ENCODE data around the gene TMPRSS6. TPM values are rescaled to one million over a fixed set of nuclear protein-coding genes. Genes with fewer than 3 reads are reported as not detected.

The TMPRSS6 gene
- total and polyA plus RNA-seq, 2 of the 8 experiments (the other 6 are each of a cell fraction or from before 2014, with no cell fraction given): 0.02 TPM; not detected in 1

- Histone ChIP-seq H3K23ac (ENCODE audit: insufficient read length) (no peak overlapping the region), H4K91ac (replicated peaks; ENCODE audit: insufficient read length, low read length) (no peak overlapping the region), H2BK5ac (ENCODE audit: low read depth, low read length) (no peak overlapping the region), H3K79me2 (ENCODE audit: control insufficient read depth in 1 of 2, insufficient read depth in 2 of 2, low read length in 2 of 2) (peaks cover 0 to 16% of the 10 kb centered on the region in 2 experiments; a peak in 2 of 4 replicates), H3K4me1 (replicated peaks in 1 of 4; ENCODE audit: control insufficient read depth in 3 of 4, insufficient read depth in 4 of 4, low read length in 3 of 4) (peaks cover 0 to 11% (median 6%) of the 10 kb centered on the region in 4 experiments; a peak in 5 of 7 replicates), H3K36me3 (ENCODE audit: control insufficient read depth in 2 of 4, insufficient read depth in 4 of 4, low read length in 3 of 4) (peaks cover 3 to 42% (median 21%) of the 10 kb centered on the region in 4 experiments), H3K27me3 (replicated peaks in 1 of 4; ENCODE audit: control insufficient read depth in 3 of 4, extremely low read depth in 1 of 4, insufficient read depth in 3 of 4, low read length in 3 of 4) (no peaks in the 10 kb centered on the region), H2AFZ (ENCODE audit: low read length) (no peak overlapping the region), H2BK20ac (ENCODE audit: low read length) (no peak overlapping the region), H2BK15ac (ENCODE audit: low read length) (no peak overlapping the region), H3K27ac (ENCODE audit: low read depth, low read length) (no peak overlapping the region), H3K79me1 (ENCODE audit: low read depth, low read length) (peaks cover 10% of the 10 kb centered on the region), H3K4me2 (ENCODE audit: insufficient read depth in 1 of 2, low read depth in 2 of 2, low read length in 2 of 2) (no peak overlapping the region), H2BK120ac (replicated peaks; ENCODE audit: low read depth, low read length) (no peak overlapping the region), H2BK12ac (ENCODE audit: low read depth, low read length) (no peak overlapping the region), H2AK5ac (ENCODE audit: low read depth, low read length) (no peak overlapping the region), H4K8ac (ENCODE audit: extremely low read depth, insufficient read depth, low read length) (no peak overlapping the region), H4K5ac (ENCODE audit: insufficient read length, low read depth, low read length) (no peak overlapping the region), H3K9me3 (ENCODE audit: insufficient read depth in 2 of 2, low read depth in 1 of 2, low read length in 1 of 2) (no peaks in the 10 kb centered on the region), H3K4me3 (ENCODE audit: extremely low read depth in 1 of 4, insufficient read depth in 2 of 4, low read depth in 3 of 4, low read length in 4 of 4) (no peak overlapping the region), H4K20me1 (replicated peaks in 1 of 2; ENCODE audit: control insufficient read depth in 1 of 2, insufficient read depth in 2 of 2, low read length in 2 of 2) (peaks cover 10 to 25% of the 10 kb centered on the region in 2 experiments), H3K4ac (replicated peaks; ENCODE audit: insufficient read length, low read depth, low read length) (no peak overlapping the region), H3K18ac (ENCODE audit: extremely low read depth, low read length) (no peak overlapping the region; the same call in 1 of the 2 replicates), H3K14ac (ENCODE audit: insufficient read length) (no peak overlapping the region), H3K9ac (replicated peaks in 1 of 4; ENCODE audit: extremely low read depth in 1 of 4, low read depth in 3 of 4, low read length in 3 of 4) (no peak overlapping the region), H3K56ac (replicated peaks; ENCODE audit: insufficient read length, low read depth, low read length) (no peak overlapping the region), H3K23me2 (ENCODE audit: low read depth, low read length) (peaks cover 5% of the 10 kb centered on the region)
- ChIA-PET CTCF (ENCODE audit: partially characterized antibody) (interaction anchor here (1.8 kb wide), 1 partner anchor 27 kb away, joined by 5 read pairs; no protein-coding TSS in a partner anchor), POLR2A (ENCODE audit: partially characterized antibody) (interaction anchor here (0.8 to 1.5 kb wide), 4 partner anchors 10 to 20 kb away, joined by 3 to 4 read pairs (median 4); no protein-coding TSS in a partner anchor)
- WGBS, 2 experiments (ENCODE audit: extremely low coverage in 1 of 2, insufficient coverage in 1 of 2, insufficient read length in 1 of 2, insufficient replicate concordance in 2 of 2, low coverage in 1 of 2, low lambda C conversion rate in 2 of 2, missing lambda C conversion rate in 1 of 2): 93% methylated on average over 51 of the region's 71 CpGs; no CpG with 5 or more reads in 1 of the 2 experiments
- DNase-seq (ENCODE audit: low read depth in 1 of 2, low spot score in 2 of 2) (no peak), FAIRE-seq (no peak)
- no peak for TF ChIP-seq SRF (IDR thresholded peaks at IDR 0.05; ENCODE audit: low read depth, low read length)
- no peak for TF ChIP-seq SIN3A (conservative IDR thresholded peaks at IDR 0.05 in 1 of 2, IDR thresholded peaks at IDR 0.05 in 1 of 2; ENCODE audit: low read depth in 1 of 2, low read length in 2 of 2)
- no peak for TF ChIP-seq RFX5 (IDR thresholded peaks at IDR 0.05; ENCODE audit: borderline replicate concordance, low read depth, low read length)
- no peak for TF ChIP-seq BACH1 (IDR thresholded peaks at IDR 0.05; ENCODE audit: low read length)
- no peak for TF ChIP-seq BCL11A (IDR thresholded peaks at IDR 0.05; ENCODE audit: low read depth in 2 of 2, low read length in 2 of 2)
- no peak for TF ChIP-seq HDAC2 (IDR thresholded peaks at IDR 0.05; ENCODE audit: borderline replicate concordance in 1 of 2, low read depth in 2 of 2, low read length in 2 of 2)
- TF ChIP-seq KDM4A (IDR thresholded peaks at IDR 0.05; ENCODE audit: low read depth, low read length, severe bottlenecking): no peak
These were observed 85.0 kb downstream of the TMPRSS6 start for GRCh38 chr22:37024339-37025157.
